Ovary (tissue), 1 donor: ENCODE measurements around the gene PDCD6IP.

Experiments used
- EP300 ChIP-seq: sonication (generic); formaldehyde crosslinking; IDR thresholded peaks from one replicate; pipeline ENCODE4 v1.6.1; 2017; ENCODE audit warnings: antibody characterized with exemption
- POLR2A ChIP-seq: fragments of 450-650 bp; IDR thresholded peaks from one replicate; pipeline ENCODE4 v1.6.1; 2017; ENCODE audit warnings: antibody characterized with exemption, mild to moderate bottlenecking, moderate library complexity

GRCh38 chr3:33895658-33896057, 97.2 kb downstream of the PDCD6IP start:
- TF ChIP-seq EP300: no peak
- TF ChIP-seq POLR2A: no peak
